ENCODE measurements around the gene SLC49A4.

DNA sequence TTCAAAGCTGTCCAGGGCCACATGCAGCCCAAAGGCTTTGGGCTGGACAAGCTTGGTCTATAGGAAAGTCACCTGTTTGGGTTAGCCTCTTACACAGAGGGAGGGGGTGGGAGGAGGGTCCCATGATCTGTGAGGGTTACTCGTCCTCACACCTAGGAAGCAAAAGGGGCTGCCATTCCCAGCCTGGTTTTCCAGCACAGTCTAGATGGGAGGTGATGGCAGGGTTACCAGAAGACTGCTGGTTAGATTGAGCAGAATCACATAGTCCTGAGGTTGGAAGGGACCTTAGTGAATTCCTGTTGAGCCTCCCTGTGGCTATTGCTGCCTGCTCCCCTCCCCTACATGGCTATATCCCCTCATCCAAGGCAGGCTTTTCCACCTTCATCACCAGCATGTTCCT is 130.9 kb downstream of the SLC49A4 start:
- TF ChIP-seq, protein P1, sequence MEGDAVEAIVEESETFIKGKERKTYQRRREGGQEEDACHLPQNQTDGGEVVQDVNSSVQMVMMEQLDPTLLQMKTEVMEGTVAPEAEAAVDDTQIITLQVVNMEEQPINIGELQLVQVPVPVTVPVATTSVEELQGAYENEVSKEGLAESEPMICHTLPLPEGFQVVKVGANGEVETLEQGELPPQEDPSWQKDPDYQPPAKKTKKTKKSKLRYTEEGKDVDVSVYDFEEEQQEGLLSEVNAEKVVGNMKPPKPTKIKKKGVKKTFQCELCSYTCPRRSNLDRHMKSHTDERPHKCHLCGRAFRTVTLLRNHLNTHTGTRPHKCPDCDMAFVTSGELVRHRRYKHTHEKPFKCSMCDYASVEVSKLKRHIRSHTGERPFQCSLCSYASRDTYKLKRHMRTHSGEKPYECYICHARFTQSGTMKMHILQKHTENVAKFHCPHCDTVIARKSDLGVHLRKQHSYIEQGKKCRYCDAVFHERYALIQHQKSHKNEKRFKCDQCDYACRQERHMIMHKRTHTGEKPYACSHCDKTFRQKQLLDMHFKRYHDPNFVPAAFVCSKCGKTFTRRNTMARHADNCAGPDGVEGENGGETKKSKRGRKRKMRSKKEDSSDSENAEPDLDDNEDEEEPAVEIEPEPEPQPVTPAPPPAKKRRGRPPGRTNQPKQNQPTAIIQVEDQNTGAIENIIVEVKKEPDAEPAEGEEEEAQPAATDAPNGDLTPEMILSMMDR (IDR thresholded peaks at IDR 0.05), result no peak
- TF ChIP-seq POLR2AphosphoS5 (IDR thresholded peaks at IDR 0.05) (no peak), POLR2A (IDR thresholded peaks at IDR 0.05) (no peak), EP300 (IDR thresholded peaks at IDR 0.05) (no peak)

Data from gastroesophageal sphincter (tissue), 3 donors.